NCI-H2029 (cell line): ENCODE measurements around the gene RETSAT.
"Not testable (repeated sequence)": the region's sequence is repeated elsewhere in the genome, so short reads cannot be mapped to it uniquely, and the experiment has no call there.

Source experiments
- DNase-seq: peaks from one replicate; lab custom pipeline; 2025; lab: John Stamatoyannopoulos, UW

Gene RETSAT

DNA sequence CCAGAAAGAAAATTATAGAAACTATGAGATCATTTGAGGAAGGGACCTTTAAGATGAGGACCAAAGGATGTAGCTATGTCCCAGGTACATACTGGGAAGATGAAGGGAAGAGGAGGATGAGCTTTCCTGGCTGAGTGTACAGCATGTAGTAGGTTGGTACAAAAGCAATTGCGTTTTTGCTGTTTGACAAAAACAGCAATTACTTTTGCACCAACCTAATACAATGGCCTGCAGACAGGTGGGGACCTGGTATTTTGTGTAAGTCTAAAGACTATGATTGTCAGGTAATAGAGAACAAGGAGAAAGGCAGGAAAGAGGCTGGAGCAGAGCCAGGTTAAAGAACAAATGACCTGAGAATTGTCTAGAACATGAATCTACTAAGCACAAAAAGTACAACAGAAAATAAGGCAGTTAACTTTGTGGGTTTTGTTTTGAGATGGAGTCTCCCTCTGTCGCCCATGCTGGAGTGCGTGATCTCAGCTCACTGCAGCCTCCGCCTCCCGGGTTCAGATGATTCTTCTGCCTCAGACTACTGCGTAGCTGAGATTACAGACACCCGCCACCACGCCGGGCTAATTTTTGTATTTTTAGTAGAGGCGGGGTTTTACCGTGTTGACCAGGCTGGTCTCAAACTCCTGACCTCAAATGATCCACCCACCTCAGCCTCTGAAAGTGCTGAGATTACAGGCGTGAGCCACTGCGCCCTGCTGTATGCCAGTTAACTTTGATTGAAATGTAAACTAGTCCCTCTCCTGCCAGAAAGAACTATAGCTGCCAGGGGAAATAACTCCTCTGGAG, 23.3 kb downstream of the RETSAT start:
- DNase-seq = no peak

DNA sequence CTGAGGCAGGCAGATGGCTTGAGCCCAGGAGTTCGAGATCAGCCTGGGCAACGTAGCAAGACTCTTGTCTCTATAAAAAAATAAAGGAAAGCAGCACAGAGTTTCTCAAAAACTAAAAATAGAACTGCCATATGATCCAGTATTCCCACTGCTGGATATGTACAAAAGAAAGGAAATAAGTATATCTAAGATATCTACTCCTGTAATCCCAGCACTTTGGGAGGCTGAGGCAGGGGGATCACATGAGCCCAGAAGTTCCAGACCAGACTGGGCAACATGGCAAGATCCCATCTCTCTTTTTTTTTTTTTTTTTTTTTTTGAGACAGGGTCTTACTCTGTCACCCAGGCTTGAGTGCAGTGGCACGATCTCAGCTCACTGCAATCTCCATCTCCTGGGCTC, 24.6 kb downstream of the RETSAT start:
- DNase-seq = not testable (repeated sequence)

DNA sequence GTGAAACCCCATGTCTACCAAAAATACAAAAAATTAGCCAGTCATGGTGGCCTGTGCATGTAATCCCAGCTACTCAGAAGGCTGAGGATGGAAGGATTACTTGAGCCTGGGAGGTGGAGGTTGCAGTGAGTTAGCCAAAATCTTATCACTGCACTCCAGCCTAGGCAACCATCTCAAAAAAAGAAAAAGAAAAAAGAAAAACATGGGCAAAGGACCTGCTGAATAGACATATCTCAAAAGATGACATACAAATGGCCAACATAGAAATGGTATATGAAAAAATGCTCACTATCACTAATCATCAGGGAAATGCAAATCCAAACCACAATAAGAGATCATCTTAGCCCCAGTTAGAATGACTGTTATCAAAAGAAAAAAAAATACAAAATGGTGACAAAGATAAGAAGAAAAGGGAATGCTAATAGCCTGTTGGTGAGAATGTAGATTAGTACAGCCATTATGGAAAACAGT, 25.1 kb downstream of the RETSAT start:
- DNase-seq = no peak

DNA sequence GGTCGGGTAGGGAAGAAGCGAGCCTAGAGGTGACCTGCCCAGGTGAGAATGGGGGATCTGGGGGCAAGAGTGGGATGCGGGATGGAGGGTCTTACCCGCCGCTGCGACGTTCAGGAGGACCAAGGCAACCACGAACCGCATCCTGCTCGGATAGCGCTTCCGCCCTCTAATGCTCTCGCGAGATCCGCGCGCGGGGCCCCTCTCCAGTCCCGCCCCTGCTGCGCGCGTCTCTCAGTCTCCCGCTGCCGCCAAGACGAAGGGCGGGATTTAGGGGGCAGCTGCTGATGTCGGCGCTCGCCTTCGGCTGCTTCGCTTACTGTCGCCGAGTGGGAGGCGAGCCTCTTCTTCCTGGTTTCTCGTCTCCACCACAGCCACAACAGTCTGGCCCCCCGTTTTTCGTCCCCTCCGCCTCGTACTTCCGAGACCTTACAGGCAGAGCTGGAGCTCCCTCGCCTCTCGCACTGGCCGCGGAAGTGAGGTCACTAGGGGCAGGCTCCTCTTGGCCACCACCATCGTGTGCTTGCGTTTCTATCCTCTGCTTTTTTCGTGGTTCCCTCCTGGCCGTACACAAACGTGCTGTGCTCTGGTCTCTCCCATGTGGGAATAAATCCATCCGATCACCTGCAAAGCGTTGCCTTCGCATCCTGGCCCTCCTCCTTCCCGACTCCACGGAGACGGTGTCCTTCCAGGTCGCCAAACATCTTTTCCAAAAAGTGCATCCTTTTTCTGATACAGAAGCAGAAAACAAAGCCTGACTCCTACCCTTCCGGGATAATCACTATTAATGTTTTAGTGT, 26.3 kb downstream of the RETSAT start, which contains the start of gene TGOLN2:
TSS of gene TGOLN2 (minus strand) at position 168 of the 796 bp plus-strand sequence. CDS start at position 141, 27 bp downstream.
- peak; percentile 85 for DNase-seq

DNA sequence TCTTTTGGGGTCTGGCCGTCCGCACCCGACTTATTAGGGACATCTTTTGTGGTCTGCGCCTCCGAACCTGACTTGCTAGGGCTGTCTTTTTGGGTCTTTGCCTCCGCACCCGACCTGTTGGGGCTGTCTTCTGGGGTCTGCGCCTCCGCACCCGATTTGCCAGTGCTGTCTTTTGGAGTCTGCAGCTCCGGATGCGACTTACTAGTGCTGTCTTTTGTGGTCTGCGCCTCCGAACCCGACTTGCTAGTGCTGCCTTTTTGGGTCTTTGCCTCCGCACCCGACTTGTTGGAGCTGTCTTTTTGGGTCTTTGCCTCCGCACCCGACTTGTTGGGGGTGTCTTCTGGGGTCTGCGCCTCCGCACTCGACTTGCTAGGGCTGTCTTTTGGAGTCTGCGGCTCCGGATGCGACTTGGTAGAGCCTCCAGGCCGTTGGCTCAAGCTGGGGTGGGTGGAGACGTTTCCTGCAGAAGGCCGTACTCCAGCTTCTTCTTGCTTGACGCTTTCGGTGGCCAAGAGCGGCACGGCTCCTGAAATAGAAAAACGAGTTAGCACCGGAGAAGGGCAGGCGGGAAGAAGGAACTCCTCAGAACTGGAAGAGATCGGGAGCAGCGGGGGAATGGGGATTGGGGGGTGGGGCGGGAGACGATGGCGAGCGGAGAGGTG, 27.0 kb downstream of the RETSAT start:
- no peak for DNase-seq

DNA sequence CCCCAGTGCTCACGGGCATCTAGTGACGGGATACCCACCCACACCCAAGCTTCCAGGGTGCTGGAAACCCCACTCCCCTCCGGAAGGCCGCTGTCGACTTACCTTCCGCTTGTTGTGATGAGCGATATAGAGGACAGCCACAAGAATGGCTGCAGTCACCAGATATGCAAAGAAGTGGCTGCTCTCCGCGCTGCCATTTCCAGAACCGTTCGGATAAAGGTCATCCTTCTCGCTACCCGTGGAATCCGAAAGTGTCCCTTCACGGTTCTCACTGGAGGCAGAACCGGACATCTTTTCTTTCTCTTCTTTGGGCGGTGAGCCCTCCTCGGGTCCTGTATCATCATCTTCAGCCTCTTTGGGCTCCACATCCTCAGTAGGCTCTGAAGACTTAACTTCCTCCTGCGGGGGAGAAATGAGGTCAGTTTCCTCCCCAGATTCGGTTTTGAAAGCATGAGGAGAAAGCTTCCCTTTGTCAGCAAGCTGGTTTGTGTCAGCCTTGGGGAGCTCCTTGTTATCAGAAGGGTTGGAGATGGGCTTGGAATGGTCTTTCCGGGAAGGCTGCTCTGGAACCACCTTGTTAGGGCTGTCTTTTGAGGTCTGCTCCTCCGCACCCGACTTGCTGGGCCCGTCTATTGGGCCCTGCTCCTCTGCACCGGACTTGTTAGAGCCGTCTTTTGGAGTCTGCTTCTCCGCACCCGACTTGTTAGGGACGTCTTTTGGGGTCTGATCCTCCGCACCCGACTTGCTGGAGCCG, 27.7 kb downstream of the RETSAT start:
- DNase-seq = no peak

DNA sequence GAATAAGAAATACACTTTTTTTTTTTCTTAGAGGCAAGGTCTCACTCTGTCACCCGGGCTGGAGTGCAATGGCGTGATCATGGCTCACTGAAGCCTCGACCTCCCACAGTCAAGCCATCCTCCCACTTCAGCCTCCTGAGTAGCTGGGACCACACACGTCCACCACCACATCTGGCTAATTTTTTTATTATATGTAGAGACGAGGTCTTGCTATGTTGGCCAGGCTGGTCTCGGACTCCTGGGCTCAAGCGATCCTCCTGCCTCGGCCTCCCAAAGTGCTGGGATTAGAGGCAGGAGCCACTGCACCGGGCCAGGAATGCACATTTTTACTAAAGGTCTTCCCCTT, 28.9 kb downstream of the RETSAT start:
- DNase-seq = no peak

DNA sequence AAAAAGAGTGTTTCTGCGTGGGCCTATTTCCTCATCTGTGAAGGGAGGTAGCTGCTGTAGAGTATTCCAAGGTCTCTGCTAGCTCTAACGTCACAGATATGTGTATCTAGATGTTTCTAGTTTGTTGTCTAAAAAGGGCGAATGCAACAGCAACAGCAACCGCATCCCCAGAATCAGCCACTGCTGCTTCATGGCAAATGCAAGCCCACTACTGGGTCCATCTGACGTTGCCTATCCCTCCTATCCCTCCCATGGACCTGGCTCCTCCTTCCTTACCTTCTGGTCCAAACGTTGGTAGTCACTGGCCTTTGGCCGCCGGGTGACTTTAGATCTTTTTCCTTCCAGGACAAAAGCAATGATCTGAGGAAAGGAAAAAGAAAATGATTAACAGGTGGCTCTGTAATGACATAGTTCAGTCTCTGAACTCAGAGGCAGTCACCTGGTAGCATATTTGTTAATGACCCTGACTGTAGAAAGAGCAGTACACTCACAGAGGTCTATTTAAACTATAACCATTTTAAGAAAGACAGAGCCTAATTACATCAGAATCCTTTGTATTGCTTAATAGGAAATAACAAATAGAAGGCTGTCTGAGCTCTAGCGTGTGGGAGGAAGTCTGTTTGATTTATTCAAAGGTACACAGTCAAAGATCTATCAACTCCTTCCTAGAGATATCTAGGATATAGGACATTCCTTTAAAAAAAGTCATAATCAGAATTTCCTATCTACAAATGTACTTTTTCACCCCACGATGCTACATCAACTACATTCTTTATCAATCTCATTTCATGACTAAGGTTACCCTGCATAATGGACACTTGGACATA, 29.5 kb downstream of the RETSAT start:
- DNase-seq = no peak

DNA sequence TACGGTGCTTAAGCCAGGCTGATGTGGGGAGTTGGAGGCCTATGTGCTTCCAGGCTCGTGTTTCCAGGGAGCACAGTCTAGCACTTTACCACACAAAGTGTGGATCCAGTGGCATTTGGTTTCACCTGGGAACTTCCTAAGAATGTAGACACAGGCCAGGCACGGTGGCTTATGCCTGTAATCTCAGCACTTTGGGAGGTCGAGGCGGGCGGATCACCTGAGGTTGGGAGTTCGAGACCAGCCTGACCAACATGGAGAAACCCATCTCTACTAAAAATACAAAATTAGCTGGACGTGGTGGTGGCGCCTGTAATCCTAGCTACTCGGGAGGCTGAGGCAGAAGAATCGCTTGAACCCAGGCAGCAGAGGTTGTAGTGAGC, 30.4 kb downstream of the RETSAT start:
- not testable (repeated sequence) for DNase-seq

DNA sequence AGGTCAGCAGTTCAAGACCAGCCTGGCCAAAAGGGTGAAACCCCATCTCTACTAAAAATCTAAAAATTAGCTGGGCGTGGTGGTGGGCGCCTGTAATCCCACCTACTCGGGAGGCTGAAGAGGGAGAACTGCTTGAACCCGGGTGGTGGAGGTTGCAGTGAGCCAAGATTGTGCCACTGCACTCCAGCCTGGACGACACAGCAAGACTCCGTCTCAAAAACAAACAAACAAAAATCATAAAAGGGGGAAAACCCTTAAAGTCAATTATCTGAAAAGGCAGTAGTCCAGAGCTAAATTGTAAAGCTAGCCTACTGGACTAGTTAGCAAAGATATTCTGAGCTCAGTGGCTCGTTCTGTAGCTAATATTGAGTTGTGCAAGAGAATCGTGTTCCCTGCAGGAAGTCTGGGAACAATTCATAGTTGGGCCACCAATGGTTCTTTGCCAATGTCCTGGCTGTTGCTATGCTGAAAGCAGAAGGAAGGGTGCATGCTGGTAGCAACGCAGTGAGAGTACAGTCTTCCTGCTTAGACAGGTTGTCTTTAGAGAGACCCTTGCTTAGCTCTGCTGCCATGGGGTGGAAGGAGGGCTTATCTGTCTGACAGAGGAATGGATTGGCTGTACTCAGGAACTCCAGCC, 30.9 kb downstream of the RETSAT start:
- no peak for DNase-seq

DNA sequence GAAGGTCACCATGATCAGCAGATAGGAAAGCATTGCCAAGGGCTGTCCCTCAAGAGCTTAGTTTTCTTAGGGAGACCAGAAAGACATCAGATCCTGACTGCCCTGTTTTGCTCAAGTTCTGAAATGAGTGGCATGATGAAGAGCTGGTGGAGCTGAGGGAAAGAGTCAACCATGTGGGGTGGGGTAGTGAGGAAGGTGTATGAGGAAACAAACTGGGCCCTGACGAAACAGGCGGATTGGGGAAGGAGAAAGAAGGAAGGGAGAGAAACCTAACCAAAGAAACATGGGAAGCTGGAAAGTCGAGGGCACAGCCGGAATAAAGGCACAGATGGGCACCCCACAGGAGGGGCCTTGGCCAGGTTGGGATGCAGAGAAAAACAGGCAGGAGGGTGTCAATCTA, 34.5 kb downstream of the RETSAT start:
- DNase-seq = no peak

DNA sequence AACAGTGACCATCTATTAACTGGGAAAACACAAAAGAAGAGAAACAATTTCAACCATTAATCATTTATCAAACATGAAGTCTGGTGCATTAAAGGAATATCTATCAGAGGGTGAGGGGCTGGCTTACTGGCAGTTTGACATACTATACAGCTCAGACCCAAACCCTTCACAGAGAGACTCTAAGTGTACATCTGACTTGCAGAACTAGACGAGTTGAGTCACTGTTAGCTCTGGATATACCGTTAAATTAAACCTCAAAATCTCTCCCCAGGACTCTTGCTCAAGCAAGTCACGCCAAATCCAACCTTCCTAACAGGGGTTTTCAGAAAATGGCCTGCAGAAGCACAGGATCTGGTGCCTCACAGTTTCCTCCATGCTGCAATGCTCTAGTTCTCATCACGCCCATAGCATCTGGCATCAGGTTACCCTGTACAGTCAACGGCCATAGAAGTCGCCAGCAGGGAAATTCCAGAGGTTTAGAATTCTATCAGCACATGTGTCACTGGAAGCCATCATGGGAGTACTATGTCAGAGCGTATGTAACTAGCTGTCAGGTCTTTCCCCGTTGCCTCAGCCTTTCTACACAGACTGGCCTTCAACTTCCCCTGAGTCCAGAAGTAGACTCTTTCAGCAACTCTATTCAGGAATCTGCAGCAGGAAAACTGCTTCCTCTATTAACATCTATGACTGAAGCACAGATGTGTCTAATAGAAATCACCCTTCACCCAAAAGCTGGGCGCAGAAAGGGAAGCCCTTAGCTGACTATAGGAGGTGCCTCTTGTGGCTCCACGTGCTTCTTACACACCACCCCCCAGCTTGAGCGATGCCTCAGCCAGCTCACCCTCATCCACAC, 35.9 kb downstream of the RETSAT start:
- DNase-seq = no peak

DNA sequence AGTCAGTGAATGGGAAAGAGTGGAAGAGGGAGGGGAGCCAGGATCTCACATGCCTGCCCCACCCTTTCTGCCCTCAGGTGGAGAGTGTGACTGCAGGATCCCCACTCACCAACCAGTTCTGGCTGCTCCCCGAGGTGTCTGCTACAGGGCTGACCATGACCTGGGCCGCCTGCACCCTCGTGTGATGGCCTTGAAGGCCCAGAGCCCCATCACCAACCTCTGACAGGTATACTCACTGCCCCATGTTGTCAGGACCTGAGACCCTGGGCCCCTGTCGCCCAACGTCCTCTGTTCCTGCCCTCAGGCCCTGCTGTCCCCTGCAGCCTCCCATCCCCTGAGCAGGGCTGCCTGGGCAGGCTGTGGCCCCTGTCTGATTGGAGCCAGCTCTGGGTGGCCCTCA, 38.4 kb downstream of the RETSAT start:
- DNase-seq = not testable (repeated sequence)

DNA sequence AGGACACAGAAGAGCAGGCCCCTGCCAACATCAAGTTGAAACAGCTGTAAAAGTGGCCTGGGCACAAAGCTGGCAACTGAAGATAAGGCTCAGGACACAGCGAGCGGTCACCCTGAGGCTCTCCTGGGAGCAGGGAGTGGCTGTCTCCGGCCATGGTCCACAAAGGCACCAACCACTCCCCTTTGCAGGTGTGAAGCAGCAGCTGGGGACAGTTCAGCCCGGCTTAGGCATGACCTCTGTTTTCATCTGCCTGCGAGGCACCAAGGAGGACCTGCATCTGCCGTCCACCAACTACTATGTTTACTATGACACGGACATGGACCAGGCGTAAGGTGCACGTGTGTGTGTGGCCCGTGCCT, 39.5 kb downstream of the RETSAT start:
- no peak for DNase-seq

DNA sequence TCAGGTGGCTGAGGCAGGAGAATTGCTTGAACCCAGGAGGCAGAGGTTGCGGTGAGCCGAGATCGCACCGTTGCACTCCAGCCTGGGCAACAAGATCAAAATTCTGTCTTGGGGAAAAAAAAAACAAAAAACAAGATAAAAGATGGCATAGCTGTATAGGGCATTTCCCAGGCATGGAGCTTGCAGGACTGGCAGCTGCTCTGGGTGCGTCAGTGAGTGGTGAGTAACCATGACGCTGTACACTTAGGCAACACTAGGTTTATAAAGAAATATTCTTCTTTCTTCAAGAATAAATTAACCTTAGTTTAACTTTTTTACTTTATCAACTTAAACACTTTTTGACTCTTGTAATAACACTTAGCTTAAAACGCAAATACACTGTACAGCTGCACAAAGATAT, 41.9 kb downstream of the RETSAT start:
- DNase-seq = no peak

DNA sequence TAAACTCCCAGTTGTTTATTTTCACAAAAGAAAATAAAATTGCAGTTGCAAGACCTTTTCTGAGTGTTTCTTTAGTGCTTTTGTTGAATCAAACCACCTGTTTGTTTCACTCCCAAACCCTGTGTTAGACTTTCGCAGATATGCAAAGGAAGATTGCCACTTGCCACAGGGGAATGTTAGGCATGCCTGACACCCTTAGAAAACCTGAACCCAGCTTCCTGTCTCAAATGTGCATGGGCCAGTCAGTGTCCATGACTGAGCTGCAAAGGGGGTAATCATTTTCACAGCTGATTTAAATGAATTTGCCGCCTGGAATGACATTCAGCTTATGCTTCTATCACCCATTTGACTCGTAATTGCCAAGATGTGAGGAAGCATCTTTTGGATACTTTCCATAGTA, 44.0 kb downstream of the RETSAT start:
- DNase-seq = no peak

DNA sequence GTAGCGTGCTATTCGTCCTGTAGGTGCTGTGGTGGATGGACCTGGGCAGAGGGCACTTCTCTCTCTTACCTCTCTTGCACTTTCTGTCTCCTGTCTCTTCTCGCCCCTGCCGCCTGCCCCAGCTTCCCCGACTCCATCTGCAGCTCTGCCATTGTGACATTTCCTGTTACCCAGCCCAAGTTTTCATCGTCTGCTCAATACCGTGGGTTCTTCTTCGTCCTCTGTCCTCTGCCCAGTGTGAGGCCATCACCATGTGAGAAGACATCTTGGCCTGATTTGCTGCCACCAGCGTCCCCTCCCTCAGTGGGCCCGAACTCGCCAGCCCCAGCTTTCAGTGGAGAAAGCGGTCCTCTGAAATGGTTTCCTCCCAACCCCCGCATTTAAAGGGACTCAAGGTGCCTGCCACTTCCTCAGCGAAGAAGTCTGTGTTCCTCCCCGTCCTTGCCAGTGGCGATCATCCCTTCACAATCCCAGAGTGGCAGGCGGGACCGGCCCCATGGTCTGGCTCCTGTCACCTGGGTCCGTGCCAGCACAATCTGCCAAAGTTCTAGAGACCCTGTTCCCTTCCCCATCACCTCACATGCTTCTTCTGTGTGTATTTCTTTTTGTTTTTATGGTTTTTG, 44.5 kb downstream of the RETSAT start:
- no peak for DNase-seq

DNA sequence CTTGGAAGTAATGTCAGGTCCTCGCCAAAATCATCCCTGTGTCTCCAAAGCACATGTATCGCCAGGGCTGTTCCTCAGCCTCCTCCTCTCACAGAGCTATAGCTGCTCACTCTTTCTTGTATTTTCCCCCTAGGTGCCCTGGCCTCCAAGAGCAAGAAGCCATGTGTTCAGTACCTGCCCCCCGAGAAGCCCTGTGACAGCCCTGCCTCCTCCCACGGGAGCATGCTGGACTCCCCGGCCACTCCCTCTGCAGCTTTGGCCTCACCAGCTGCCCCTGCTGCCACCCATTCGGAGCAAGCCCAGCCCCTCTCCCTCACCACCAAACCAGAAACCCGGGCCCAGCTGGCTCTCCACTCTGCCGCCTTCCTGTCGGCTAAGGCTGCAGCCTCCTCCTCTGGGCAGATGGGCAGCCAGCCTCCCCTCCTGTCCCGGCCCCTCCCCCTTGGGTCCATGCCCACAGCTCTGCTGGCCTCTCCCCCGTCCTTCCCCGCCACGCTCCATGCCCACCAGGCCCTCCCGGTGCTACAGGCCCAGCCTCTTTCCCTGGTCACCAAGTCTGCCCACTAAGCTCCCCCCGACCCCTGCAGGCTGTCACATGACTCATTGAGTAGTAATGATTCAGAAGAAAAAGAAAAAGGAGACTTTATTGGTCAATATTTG, 45.3 kb downstream of the RETSAT start:
- DNase-seq = peak; percentile 84

DNA sequence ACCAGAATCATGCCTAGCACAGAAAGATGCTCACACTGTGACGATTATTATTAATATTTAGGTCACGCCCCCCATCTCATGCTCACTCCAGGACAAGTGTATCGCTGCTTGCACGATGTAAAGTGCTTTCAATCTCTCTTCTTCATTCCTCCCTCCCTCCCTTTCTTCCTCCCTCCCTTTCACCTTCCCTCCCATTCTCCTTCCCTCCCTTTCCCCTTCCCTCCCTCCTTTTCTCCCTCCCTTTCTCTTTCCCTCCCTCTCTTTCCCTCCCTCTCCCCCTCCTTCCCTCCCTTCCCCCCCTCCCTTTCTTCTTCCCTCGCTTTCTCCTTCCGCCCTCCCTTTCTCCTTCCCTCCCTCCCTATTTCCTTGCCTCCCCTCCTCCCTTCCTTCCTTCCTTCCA, 46.1 kb downstream of the RETSAT start:
- no peak for DNase-seq
